K562 (cell line): Measurements from ENCODE around the gene ACSM6. TPM values are rescaled to one million over a fixed set of nuclear protein-coding genes. Genes with fewer than 3 reads are reported as not detected.
A peak's percentile ranks its signal among the peaks of the same experiment; 100 is the strongest.

Source experiments
- ATAC-seq: fragments of 200-7000 bp; cut with Tn5 transposase; 3 replicates; pipeline ENCODE4 v1.9.1; 2020; ENCODE audit warnings: moderate library complexity
- BruUV-seq: library from RNA; stranded (reverse); fragments of 400-500 nt; replicated peaks from 2 replicates; lab custom pipeline; 2021; lab: Mats Ljungman, UMichigan
- CTCF ChIA-PET: fragments of 300-600 bp; formaldehyde crosslinking; extraction: SDS; loops from one replicate; lab custom pipeline; 2021; ENCODE audit warnings: low intra/inter-chr PET ratio; lab: Yijun Ruan, JAX
- POLR2A ChIA-PET: fragments of 300-600, 350-650 bp; sonication (Branson Sonifier 250); formaldehyde crosslinking; extraction: SDS; loops from one replicate; lab custom pipeline; 2021; ENCODE audit warnings: antibody characterized with exemption, inconsistent platforms; lab: Yijun Ruan, JAX
- DNase-seq, 4 experiments: peaks; one replicate each; pipeline versions ENCODE4 v3.0.0 to v3.0.0-alpha.2; 2011 to 2018; ENCODE audit warnings: low spot score in 3 of 4, mixed read lengths in 3 of 4; ENCODE audit errors: extremely low read depth in 1 of 4
- FAIRE-seq: peaks from 2 replicates; lab custom pipeline; 2011; peaks lifted over from hg19 to GRCh38; lab: Jason Lieb, UNC
- H2AFZ ChIP-seq: 2 replicates; pipeline ENCODE4 v1.6.0; 2011; ENCODE audit warnings: low read depth, low read length, control low read depth, inconsistent platforms
- H3K27ac ChIP-seq: fragments of 200-600 bp; 3 replicates; pipeline ENCODE4 v1.8.0; 2011; ENCODE audit warnings: low read depth, mild to moderate bottlenecking, control low read depth, inconsistent platforms, low read length, moderate library complexity, mixed read lengths; ENCODE audit errors: extremely low read depth
- H3K27me3 ChIP-seq, 2 experiments: fragments of 300-600 bp in 1 of 2; 2 replicates in 1 of 2; 3 replicates in 1 of 2; pipeline versions ENCODE4 v1.6.0 to v1.8.0; 2011; ENCODE audit warnings: inconsistent platforms in 2 of 2, low read length in 2 of 2, mild to moderate bottlenecking in 1 of 2, mixed read lengths in 1 of 2, moderate library complexity in 1 of 2; ENCODE audit not compliant: control insufficient read depth in 2 of 2, insufficient read depth in 2 of 2
- H3K36me3 ChIP-seq: fragments of 300-600 bp; 3 replicates; pipeline ENCODE4 v1.8.0; 2011; ENCODE audit warnings: mild to moderate bottlenecking, low read length, inconsistent platforms; ENCODE audit not compliant: control insufficient read depth, insufficient read depth
- H3K4me1 ChIP-seq, 2 experiments: fragments of 200-600 bp in 1 of 2; replicated peaks in 1 of 2; 2 replicates in 1 of 2; 3 replicates in 1 of 2; pipeline versions ENCODE4 v1.5.1 to v1.8.0; 2011; ENCODE audit warnings: inconsistent platforms in 2 of 2, low read length in 2 of 2, mild to moderate bottlenecking in 1 of 2, mixed read lengths in 1 of 2, moderate library complexity in 1 of 2; ENCODE audit not compliant: control insufficient read depth in 2 of 2, insufficient read depth in 2 of 2
- H3K4me2 ChIP-seq: 2 replicates; pipeline ENCODE4 v1.6.1; 2011; ENCODE audit warnings: low read length, control low read depth, inconsistent platforms, mixed read lengths; ENCODE audit not compliant: insufficient read depth
- H3K4me3 ChIP-seq: fragments of 200-600 bp; sonication (generic), shearing (Covaris generic); 2 replicates; pipeline ENCODE4 v1.5.1; 2016; ENCODE audit warnings: control low read depth, inconsistent platforms
- H3K79me2 ChIP-seq: fragments of 200-600 bp; 3 replicates; pipeline ENCODE4 v1.8.0; 2011; ENCODE audit warnings: low read length, inconsistent platforms; ENCODE audit not compliant: control insufficient read depth, insufficient read depth
- H3K9ac ChIP-seq, 2 experiments: 2 replicates each; pipeline versions ENCODE4 v1.6.0 to v1.6.1; 2011; ENCODE audit warnings: low read depth in 2 of 2, low read length in 2 of 2, control low read depth in 1 of 2, inconsistent platforms in 1 of 2, mild to moderate bottlenecking in 1 of 2, mixed read lengths in 1 of 2; ENCODE audit not compliant: insufficient read depth in 1 of 2
- H3K9me1 ChIP-seq: one replicate; pipeline ENCODE4 v1.6.0; 2011; ENCODE audit warnings: inconsistent platforms, mild to moderate bottlenecking, low read length, moderate library complexity; ENCODE audit not compliant: control insufficient read depth, insufficient read depth
- H3K9me3 ChIP-seq: replicated peaks from 2 replicates; pipeline ENCODE4 v1.5.1; 2011; ENCODE audit warnings: low read depth, low read length, inconsistent platforms; ENCODE audit not compliant: control insufficient read depth, insufficient read depth
- H4K20me1 ChIP-seq: replicated peaks from 2 replicates; pipeline ENCODE4 v1.6.1; 2011; ENCODE audit warnings: low read length, inconsistent platforms, mixed read lengths; ENCODE audit not compliant: control insufficient read depth, insufficient read depth
- C11orf30 ChIP-seq: fragments of 450-650 bp; IDR thresholded peaks from 2 replicates; pipeline ENCODE4 v1.6.1; 2016; ENCODE audit warnings: low read depth, mild to moderate bottlenecking
- CXXC5 ChIP-seq: fragments of 250-450 bp; sonication (Bioruptor Pico); IDR thresholded peaks from 2 replicates; pipeline ENCODE4 v1.8.0; 2022; ENCODE audit warnings: inconsistent platforms, mild to moderate bottlenecking, moderate library complexity
- GTF3C2 ChIP-seq: IDR thresholded peaks from 3 replicates; pipeline ENCODE4 v1.6.1; 2011; ENCODE audit warnings: borderline replicate concordance, mild to moderate bottlenecking, moderate library complexity; ENCODE audit not compliant: insufficient read length; ENCODE audit errors: extremely low read depth
- HIVEP1 ChIP-seq: fragments of 250-450 bp; sonication (Bioruptor Pico); IDR thresholded peaks from 2 replicates; pipeline ENCODE4 v1.4.0; 2020; ENCODE audit warnings: mild to moderate bottlenecking
- MEIS2 ChIP-seq: fragments of 450-650 bp; IDR thresholded peaks from 2 replicates; pipeline ENCODE4 v1.6.1; 2014; ENCODE audit warnings: mild to moderate bottlenecking; ENCODE audit not compliant: partially characterized antibody
- NFE2 ChIP-seq: IDR thresholded peaks from 2 replicates; pipeline ENCODE4 v1.6.1; 2014; ENCODE audit warnings: antibody characterized with exemption, low read depth
- NFYB ChIP-seq: IDR thresholded peaks from 2 replicates; pipeline ENCODE4 v1.6.1; 2011; ENCODE audit warnings: mild to moderate bottlenecking, moderate library complexity; ENCODE audit not compliant: insufficient read length; ENCODE audit errors: extremely low read depth
- NR2C2 ChIP-seq, 2 experiments: fragments of 200-800 bp in 1 of 2; sonication (Bioruptor generic) in 1 of 2; sonication (generic) in 1 of 2; formaldehyde crosslinking in 1 of 2; IDR thresholded peaks; 2 replicates each; pipeline versions ENCODE4 v1.6.1 to v1.8.0; 2016 to 2022; ENCODE audit warnings: mild to moderate bottlenecking in 1 of 2, missing compliant biosample characterization in 1 of 2, missing genetic modification characterization in 1 of 2, missing genetic modification reagents in 1 of 2
- PRPF4 ChIP-seq: fragments of 200-400 bp; formaldehyde crosslinking; IDR thresholded peaks from one replicate; pipeline ENCODE4 v1.6.1; 2017; ENCODE audit warnings: low read length, low read depth, mild to moderate bottlenecking; ENCODE audit not compliant: insufficient read depth, poor library complexity, severe bottlenecking
- TAF15 ChIP-seq: fragments of 200-400 bp; formaldehyde crosslinking; IDR thresholded peaks from 2 replicates; pipeline ENCODE4 v1.6.1; 2017; ENCODE audit warnings: mild to moderate bottlenecking, low read depth, low read length, moderate library complexity
- ZBTB2 ChIP-seq: fragments of 450-650 bp; IDR thresholded peaks from 2 replicates; pipeline ENCODE4 v1.6.1; 2016; ENCODE audit warnings: antibody characterized with exemption
- ZNF133 ChIP-seq: fragments of 250-450 bp; sonication (Bioruptor Pico); IDR thresholded peaks from 2 replicates; pipeline ENCODE4 v1.4.0; 2020; ENCODE audit warnings: mild to moderate bottlenecking
- ZNF316 ChIP-seq: fragments of 450-650 bp; IDR thresholded peaks from 2 replicates; pipeline ENCODE4 v1.6.1; 2016
- WGBS: fragments of 100-300 bp; shearing (Covaris generic); methylation state at CpG from one replicate; pipeline ENCODE4 v1.1.6; 2016; ENCODE audit warnings: low coverage, mixed read lengths; ENCODE audit not compliant: insufficient coverage; ENCODE audit errors: missing lambda C conversion rate; 5-methylcytosine and 5-hydroxymethylcytosine counted together
- in situ Hi-C: fragments of 300-500 bp; cut with MboI; formaldehyde crosslinking; loops from 4 replicates; pipeline ENCODE4 v1.15.0; 2018; ENCODE audit warnings: inconsistent platforms, mixed read lengths
- intact Hi-C: fragments of 100-400 bp; cut with micrococcal nuclease; formaldehyde crosslinking; loops from 2 replicates; pipeline ENCODE4 v1.14.2; 2022
- polyA plus RNA-seq, 8 experiments: library from polyadenylated mRNA; depleted of rRNA in 4 of 8; stranded (reverse) in 5 of 8; unstranded in 3 of 8; fragments of >200 nt; fragmentation: Nextera tagmentation in 2 of 8; fragmentation: Illumina TruSeq in 1 of 8; extraction: Ambion mirVana in 2 of 8; extraction: Trizol in 1 of 8; gene quantifications; 2 replicates each; pipeline versions ENCODE4 v1.2.1 to v1.2.3, GENCODE V29; 2011 to 2014; ENCODE audit warnings: inconsistent platforms in 1 of 8, missing spikeins in 1 of 8
- total RNA-seq, 7 experiments: library from RNA; depleted of rRNA in 6 of 7; stranded (reverse); fragments of >200 nt in 6 of 7; fragmentation: Illumina TruSeq in 2 of 7; extraction: Trizol in 2 of 7; gene quantifications; 2 replicates each; pipeline versions ENCODE4 v1.2.1 to v1.2.3, GENCODE V29; 2011 to 2021; ENCODE audit warnings: low replicate concordance in 1 of 7

Gene ACSM6
- total and polyA plus RNA-seq, 9 of the 15 experiments (the other 6 are each of a cell fraction or from before 2014, with no cell fraction given): not detected

DNA sequence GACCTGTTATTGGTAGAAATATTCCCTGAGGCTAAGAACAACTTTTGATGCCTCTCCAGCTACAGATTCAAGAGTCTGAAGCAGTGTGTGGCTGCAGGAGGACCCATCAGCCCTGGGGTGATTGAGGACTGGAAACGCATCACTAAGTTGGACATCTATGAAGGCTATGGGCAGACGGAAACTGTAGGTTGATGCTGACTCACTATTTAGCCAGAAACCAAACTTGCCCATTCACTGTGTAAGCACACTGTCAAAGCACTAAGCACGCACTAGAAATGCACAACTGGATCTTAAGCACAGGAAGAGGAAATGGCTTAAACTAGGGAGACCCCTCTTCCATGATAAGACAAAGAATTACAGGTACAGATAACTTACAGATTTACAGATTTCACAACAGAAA lies 20.8 kb downstream of the ACSM6 start:
- Histone ChIP-seq H3K9ac (no peak overlapping the region), H3K79me2 (no peaks in the 10 kb centered on the region), H3K4me2 (no peak overlapping the region), H3K27ac (no peak overlapping the region), H3K9me1 (no peaks in the 10 kb centered on the region), H4K20me1 (no peaks in the 10 kb centered on the region), H3K4me3 (no peak overlapping the region), H3K4me1 (no peaks in the 10 kb centered on the region), H3K9me3 (no peaks in the 10 kb centered on the region), H3K36me3 (no peaks in the 10 kb centered on the region), H2AFZ (no peak overlapping the region), H3K27me3 (no peaks in the 10 kb centered on the region)
- CTCF ChIA-PET: no interaction called here
- DNase-seq (no peak), ATAC-seq (no peak), FAIRE-seq (no peak)
- intact Hi-C loops: no loop called here
- POLR2A ChIA-PET: no interaction called here
- in situ Hi-C loops: no loop called here
- TF ChIP-seq CXXC5 (CRISPR knock-in tag) (no peak), NR2C2 (CRISPR knock-in tag; IDR thresholded peaks at IDR 0.05) (no peak), NR2C2 (tag; IDR thresholded peaks at IDR 0.05) (no peak), NFE2 (peak; percentile 46; the same call in 1 of the 2 replicates), ZNF316 (peak; percentile 56; the same call in 1 of the 2 replicates), MEIS2 (no peak), C11orf30 (peak; percentile 58), TAF15 (no peak)
- WGBS: 0% methylated on average over 2 of the region's 3 CpGs
- no TSS peak for BruUV-seq

- H3K9me1 ChIP-seq: no peaks in the 10 kb centered on the region
- in situ Hi-C loops (no loop called here), intact Hi-C loops (no loop called here)
- WGBS: 10% methylated on average over 1 of the region's 1 CpG
- BruUV-seq: no TSS peak
- H3K36me3 ChIP-seq: no peaks in the 10 kb centered on the region
- H3K4me3 ChIP-seq: no peak overlapping the region
- H3K27me3 ChIP-seq: no peaks in the 10 kb centered on the region
- no peak overlapping the region for H2AFZ ChIP-seq
- FAIRE-seq (no peak), DNase-seq (no peak), ATAC-seq (no peak)
- no peaks in the 10 kb centered on the region for H3K4me1 ChIP-seq
- H3K4me2 ChIP-seq: no peak overlapping the region
- no peaks in the 10 kb centered on the region for H4K20me1 ChIP-seq
- no peaks in the 10 kb centered on the region for H3K9me3 ChIP-seq
- no peak overlapping the region for H3K27ac ChIP-seq
- ChIA-PET POLR2A (interaction anchor here (0.6 kb wide), 1 partner anchor 16 kb away, joined by 4 read pairs; no protein-coding TSS in a partner anchor), CTCF (no interaction called here)
- H3K79me2 ChIP-seq: no peaks in the 10 kb centered on the region
- H3K9ac ChIP-seq: no peak overlapping the region
- no peak for TF ChIP-seq ZNF133 (CRISPR knock-in tag)
- TF ChIP-seq HIVEP1 (CRISPR knock-in tag): no peak
- no peak for TF ChIP-seq NFYB
- no peak for TF ChIP-seq PRPF4
- TF ChIP-seq ZBTB2: no peak
- TF ChIP-seq GTF3C2: no peak
Measured at GRCh38 chr10:95217476-95217875, 23.4 kb downstream of the ACSM6 start.
